ENCODE measurements around the gene CEP63.

- TF ChIP-seq, protein P1, sequence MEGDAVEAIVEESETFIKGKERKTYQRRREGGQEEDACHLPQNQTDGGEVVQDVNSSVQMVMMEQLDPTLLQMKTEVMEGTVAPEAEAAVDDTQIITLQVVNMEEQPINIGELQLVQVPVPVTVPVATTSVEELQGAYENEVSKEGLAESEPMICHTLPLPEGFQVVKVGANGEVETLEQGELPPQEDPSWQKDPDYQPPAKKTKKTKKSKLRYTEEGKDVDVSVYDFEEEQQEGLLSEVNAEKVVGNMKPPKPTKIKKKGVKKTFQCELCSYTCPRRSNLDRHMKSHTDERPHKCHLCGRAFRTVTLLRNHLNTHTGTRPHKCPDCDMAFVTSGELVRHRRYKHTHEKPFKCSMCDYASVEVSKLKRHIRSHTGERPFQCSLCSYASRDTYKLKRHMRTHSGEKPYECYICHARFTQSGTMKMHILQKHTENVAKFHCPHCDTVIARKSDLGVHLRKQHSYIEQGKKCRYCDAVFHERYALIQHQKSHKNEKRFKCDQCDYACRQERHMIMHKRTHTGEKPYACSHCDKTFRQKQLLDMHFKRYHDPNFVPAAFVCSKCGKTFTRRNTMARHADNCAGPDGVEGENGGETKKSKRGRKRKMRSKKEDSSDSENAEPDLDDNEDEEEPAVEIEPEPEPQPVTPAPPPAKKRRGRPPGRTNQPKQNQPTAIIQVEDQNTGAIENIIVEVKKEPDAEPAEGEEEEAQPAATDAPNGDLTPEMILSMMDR (IDR thresholded peaks at IDR 0.05; ENCODE audit: low read depth, low read length): no peak
- TF ChIP-seq EZH2phosphoT487 (IDR thresholded peaks at IDR 0.05; ENCODE audit: low read depth): no peak
Observed at GRCh38 chr3:134594331-134594741, 108.5 kb downstream of the CEP63 start.

Measured in OCI-LY3 (cell line).